Hepatocyte (in vitro differentiated cells): Measurements from ENCODE around the gene TRAF1. TPM values are rescaled to one million over a fixed set of nuclear protein-coding genes. Genes with fewer than 3 reads are reported as not detected.

Experiments
- DNase-seq: peaks from one replicate; pipeline ENCODE4 v3.0.0-alpha.2; 2016; ENCODE audit warnings: low spot score
- H2AFZ ChIP-seq: fragments of 200-600 bp; sonication (generic); 2 replicates; pipeline ENCODE4 v1.6.0; 2016; ENCODE audit warnings: antibody characterized with exemption, mild to moderate bottlenecking
- H3K27ac ChIP-seq: fragments of 200-600 bp; sonication (generic); 2 replicates; pipeline ENCODE4 v1.5.1; 2016; ENCODE audit warnings: mild to moderate bottlenecking
- H3K27me3 ChIP-seq: fragments of 200-600 bp; sonication (generic); 2 replicates; pipeline ENCODE4 v1.6.1; 2016
- H3K36me3 ChIP-seq: fragments of 200-600 bp; sonication (generic); replicated peaks from 2 replicates; pipeline ENCODE4 v1.5.1; 2016; ENCODE audit warnings: low read depth; ENCODE audit not compliant: insufficient read depth
- H3K4me1 ChIP-seq: fragments of 200-600 bp; sonication (generic); 2 replicates; pipeline ENCODE4 v1.5.1; 2016; ENCODE audit warnings: mild to moderate bottlenecking, moderate library complexity; ENCODE audit not compliant: insufficient read depth
- H3K4me2 ChIP-seq: fragments of 200-600 bp; sonication (generic); 2 replicates; pipeline ENCODE4 v1.6.0; 2016
- H3K4me3 ChIP-seq: fragments of 200-600 bp; sonication (generic); 2 replicates; pipeline ENCODE4 v1.5.1; 2016; ENCODE audit warnings: mild to moderate bottlenecking
- H3K79me2 ChIP-seq: fragments of 200-600 bp; sonication (generic); 2 replicates; pipeline ENCODE4 v1.6.0; 2017; ENCODE audit warnings: mild to moderate bottlenecking
- H3K9me2 ChIP-seq: fragments of 200-600 bp; sonication (generic); replicated peaks from 2 replicates; pipeline ENCODE4 v1.6.0; 2017; ENCODE audit warnings: mild to moderate bottlenecking; ENCODE audit not compliant: insufficient read depth
- H3K9me3 ChIP-seq: fragments of 200-600 bp; sonication (generic); 2 replicates; pipeline ENCODE4 v1.5.1; 2016; ENCODE audit warnings: low read depth, mild to moderate bottlenecking
- H4K20me1 ChIP-seq: fragments of 200-600 bp; sonication (generic); 2 replicates; pipeline ENCODE4 v1.6.0; 2016; ENCODE audit warnings: mild to moderate bottlenecking; ENCODE audit not compliant: insufficient read depth, poor library complexity, severe bottlenecking
- EZH2 ChIP-seq: fragments of 200-600 bp; sonication (generic); IDR thresholded peaks from 2 replicates; pipeline ENCODE4 v1.6.1; 2016; ENCODE audit warnings: antibody characterized with exemption, mild to moderate bottlenecking, borderline replicate concordance
- EZH2phosphoT487 ChIP-seq: fragments of 200-600 bp; sonication (generic); IDR thresholded peaks from one replicate; pipeline ENCODE4 v1.6.1; 2018; ENCODE audit warnings: antibody characterized with exemption, mild to moderate bottlenecking, low read depth, moderate library complexity; ENCODE audit not compliant: unreplicated experiment, severe bottlenecking
- WGBS: methylation state at CpG from one replicate; pipeline ENCODE4 v1.1.6; 2016; ENCODE audit warnings: low lambda C conversion rate; ENCODE audit errors: missing lambda C conversion rate; 5-methylcytosine and 5-hydroxymethylcytosine counted together
- polyA plus RNA-seq: library from polyadenylated mRNA; unstranded; fragments of >200 nt; fragmentation: Nextera tagmentation; extraction: Ambion mirVana; gene quantifications from 2 replicates; pipeline ENCODE4 v1.2.1, GENCODE V29; 2016
- total RNA-seq: library from RNA; depleted of rRNA; stranded (reverse); fragments of >200 nt; gene quantifications from 2 replicates; pipeline ENCODE4 v1.2.3, GENCODE V29; 2014
- TF ChIP-seq, protein P1 (sequence below): fragments of 200-600 bp; sonication (generic); IDR thresholded peaks from 2 replicates; pipeline ENCODE4 v1.5.1; 2016; ENCODE audit warnings: antibody characterized with exemption, mild to moderate bottlenecking; ENCODE audit not compliant: poor library complexity

TRAF1 gene
- total and polyA plus RNA-seq, 2 experiments from 2014 or later, result 2.2 to 4.0 TPM

DNA sequence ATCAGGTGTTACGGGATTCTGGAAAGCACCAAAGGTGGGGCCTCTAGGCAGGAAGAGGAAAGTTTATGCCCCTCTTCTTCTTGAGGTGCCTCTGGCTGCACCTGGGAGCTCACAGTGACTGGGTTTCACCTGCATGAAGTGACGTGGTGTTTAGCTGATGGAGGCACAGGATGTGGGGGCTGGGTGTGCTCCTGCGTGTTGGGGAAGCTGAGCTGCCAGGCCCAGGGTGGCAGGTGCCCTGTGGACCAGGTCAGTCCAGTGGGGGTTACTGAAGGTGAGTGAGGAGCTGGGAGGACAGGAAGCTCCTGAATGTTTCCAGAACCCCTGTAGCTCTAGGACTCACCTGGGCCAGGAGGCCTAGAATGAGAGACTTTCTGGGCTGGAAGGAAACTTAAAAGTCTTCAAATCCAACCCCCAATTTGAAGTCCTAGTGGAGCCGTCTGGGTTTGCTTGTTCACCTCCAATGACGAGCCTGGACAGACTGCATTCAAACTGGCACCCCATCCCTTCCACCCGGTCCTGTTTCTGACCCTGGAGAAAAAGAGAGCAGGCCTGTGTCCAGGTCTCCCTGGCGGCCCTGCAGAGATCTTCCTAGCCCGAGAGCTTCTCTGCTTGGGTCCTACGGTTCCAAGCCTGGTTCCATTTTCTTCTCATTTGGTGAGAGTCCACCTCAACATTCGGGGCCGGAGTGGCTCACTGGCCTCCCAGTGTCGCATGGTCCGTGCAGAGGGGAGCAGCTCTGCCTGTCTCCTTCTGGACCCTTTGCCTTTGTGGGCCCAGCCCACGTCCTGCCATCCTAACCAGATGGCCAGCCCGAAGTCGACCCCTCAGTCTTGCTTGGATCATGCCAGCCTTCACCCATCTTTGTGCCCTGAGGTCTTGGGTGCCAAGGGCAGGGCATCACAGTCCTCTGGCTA, 22.3 kb downstream of the TRAF1 start:
- Histone ChIP-seq H3K4me1 (no peaks in the 10 kb centered on the region), H3K79me2 (no peaks in the 10 kb centered on the region), H3K4me2 (no peak overlapping the region), H3K27me3 (no peaks in the 10 kb centered on the region), H3K4me3 (no peak overlapping the region), H3K36me3 (no peaks in the 10 kb centered on the region), H3K9me2 (no peaks in the 10 kb centered on the region), H2AFZ (no peak overlapping the region), H4K20me1 (no peaks in the 10 kb centered on the region), H3K27ac (no peak overlapping the region), H3K9me3 (no peaks in the 10 kb centered on the region)
- WGBS, result 95% methylated on average over 16 of the region's 16 CpGs
- DNase-seq, result no peak
- TF ChIP-seq EZH2phosphoT487 (no peak), EZH2 (no peak)
- TF ChIP-seq, protein P1, sequence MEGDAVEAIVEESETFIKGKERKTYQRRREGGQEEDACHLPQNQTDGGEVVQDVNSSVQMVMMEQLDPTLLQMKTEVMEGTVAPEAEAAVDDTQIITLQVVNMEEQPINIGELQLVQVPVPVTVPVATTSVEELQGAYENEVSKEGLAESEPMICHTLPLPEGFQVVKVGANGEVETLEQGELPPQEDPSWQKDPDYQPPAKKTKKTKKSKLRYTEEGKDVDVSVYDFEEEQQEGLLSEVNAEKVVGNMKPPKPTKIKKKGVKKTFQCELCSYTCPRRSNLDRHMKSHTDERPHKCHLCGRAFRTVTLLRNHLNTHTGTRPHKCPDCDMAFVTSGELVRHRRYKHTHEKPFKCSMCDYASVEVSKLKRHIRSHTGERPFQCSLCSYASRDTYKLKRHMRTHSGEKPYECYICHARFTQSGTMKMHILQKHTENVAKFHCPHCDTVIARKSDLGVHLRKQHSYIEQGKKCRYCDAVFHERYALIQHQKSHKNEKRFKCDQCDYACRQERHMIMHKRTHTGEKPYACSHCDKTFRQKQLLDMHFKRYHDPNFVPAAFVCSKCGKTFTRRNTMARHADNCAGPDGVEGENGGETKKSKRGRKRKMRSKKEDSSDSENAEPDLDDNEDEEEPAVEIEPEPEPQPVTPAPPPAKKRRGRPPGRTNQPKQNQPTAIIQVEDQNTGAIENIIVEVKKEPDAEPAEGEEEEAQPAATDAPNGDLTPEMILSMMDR, result no peak

GRCh38 chr9:120902569-120903535, 23.7 kb downstream of the TRAF1 start:
- Histone ChIP-seq H3K27ac (no peak overlapping the region), H3K9me2 (no peaks in the 10 kb centered on the region), H3K27me3 (no peaks in the 10 kb centered on the region), H3K9me3 (no peaks in the 10 kb centered on the region), H3K79me2 (no peaks in the 10 kb centered on the region), H2AFZ (no peak overlapping the region), H3K4me1 (no peaks in the 10 kb centered on the region), H4K20me1 (no peaks in the 10 kb centered on the region), H3K36me3 (no peaks in the 10 kb centered on the region), H3K4me3 (no peak overlapping the region), H3K4me2 (no peak overlapping the region)
- no peak for DNase-seq
- TF ChIP-seq EZH2phosphoT487, result no peak
- TF ChIP-seq, protein P1, result no peak
- WGBS, result 83% methylated on average over 14 of the region's 14 CpGs

- WGBS, result 87% methylated on average over 12 of the region's 12 CpGs
- no peak for DNase-seq
- Histone ChIP-seq H3K27me3 (no peaks in the 10 kb centered on the region), H3K79me2 (no peaks in the 10 kb centered on the region), H3K4me1 (no peaks in the 10 kb centered on the region), H2AFZ (no peak overlapping the region), H3K9me2 (no peaks in the 10 kb centered on the region), H3K4me2 (no peak overlapping the region), H3K36me3 (no peaks in the 10 kb centered on the region), H3K9me3 (no peaks in the 10 kb centered on the region), H3K27ac (no peak overlapping the region), H4K20me1 (no peaks in the 10 kb centered on the region), H3K4me3 (no peak overlapping the region)
- TF ChIP-seq EZH2phosphoT487, result no peak
- TF ChIP-seq, protein P1, result no peak
- TF ChIP-seq EZH2, result no peak
These were observed 24.6 kb downstream of the TRAF1 start for GRCh38 chr9:120901755-120902568.
